T-helper 17 cell (primary cell): ENCODE data around the gene GPC5. TPM values are rescaled to one million over a fixed set of nuclear protein-coding genes. Genes with fewer than 3 reads are reported as not detected.

Experiments
- ATAC-seq: fragments of 150-1000 bp; cut with Tn5 transposase; 2 replicates; pipeline ENCODE4 v1.10.0; 2021; ENCODE audit warnings: mild to moderate bottlenecking, moderate library complexity
- DNase-seq, 3 donors: peaks; one replicate each; pipeline versions ENCODE4 v3.0.0 to v3.0.0-alpha.2; 2020 to 2021
- H3K9me3 ChIP-seq: one replicate; pipeline ENCODE4 v1.7.0; 2013; ENCODE audit warnings: low read length, mild to moderate bottlenecking; ENCODE audit not compliant: control insufficient read depth, poor library complexity, severe bottlenecking
- H3K27ac Mint-ChIP-seq: one replicate; pipeline ENCODE4 v1.8.0; 2022; ENCODE audit warnings: mild to moderate bottlenecking, moderate library complexity, mixed read lengths
- H3K27me3 Mint-ChIP-seq: one replicate; pipeline ENCODE4 v1.8.0; 2022; ENCODE audit warnings: mixed read lengths
- H3K36me3 Mint-ChIP-seq: one replicate; pipeline ENCODE4 v1.8.0; 2022; ENCODE audit warnings: low read depth, mixed read lengths
- H3K4me1 Mint-ChIP-seq: one replicate; pipeline ENCODE4 v1.8.0; 2022; ENCODE audit warnings: mild to moderate bottlenecking, mixed read lengths
- H3K4me3 Mint-ChIP-seq: one replicate; pipeline ENCODE4 v1.8.0; 2022; ENCODE audit warnings: mild to moderate bottlenecking, moderate library complexity, mixed read lengths
- total RNA-seq, 4 donors: library from RNA in 2 of 4; stranded (reverse) in 2 of 4; gene quantifications; one replicate each; pipeline ENCODE4 v1.2.3 and lab custom pipeline; 2022 to 2026

GPC5 gene
- total RNA-seq, 2 donors from 2014 or later: 1.1 TPM; not detected in 1

DNA sequence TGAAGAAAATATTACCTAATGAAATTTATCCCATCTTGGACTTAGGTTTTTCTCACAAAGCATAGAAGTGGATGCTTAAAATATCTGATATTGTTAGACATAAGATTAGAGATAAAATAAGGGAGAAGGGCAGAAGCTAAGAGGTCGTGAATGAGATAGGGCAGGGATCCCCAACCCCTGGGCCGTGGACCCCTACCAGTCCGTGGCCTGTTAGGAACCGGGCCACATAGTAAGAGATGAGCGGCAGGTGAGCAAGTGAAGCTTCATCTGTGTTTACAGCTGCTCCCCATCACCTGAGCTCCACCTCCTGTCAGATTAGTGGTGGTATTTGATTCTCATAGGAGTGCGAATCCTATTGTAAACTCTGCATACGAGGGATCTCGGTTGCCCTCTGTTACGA lies 202.9 kb downstream of the GPC5 start:
- Mint-ChIP-seq H3K4me3 (no peak overlapping the region), H3K27ac (no peak overlapping the region), H3K27me3 (no peaks in the 10 kb centered on the region), H3K36me3 (no peaks in the 10 kb centered on the region), H3K4me1 (no peaks in the 10 kb centered on the region)
- ATAC-seq (no peak), DNase-seq (no peak)
- no peaks in the 10 kb centered on the region for H3K9me3 ChIP-seq

GRCh38 chr13:91601807-91602206 lies 203.4 kb downstream of the GPC5 start:
- Mint-ChIP-seq H3K36me3 (no peaks in the 10 kb centered on the region), H3K4me1 (no peaks in the 10 kb centered on the region), H3K27ac (no peak overlapping the region), H3K27me3 (no peaks in the 10 kb centered on the region), H3K4me3 (no peak overlapping the region)
- no peak for ATAC-seq
- DNase-seq: no peak
- H3K9me3 ChIP-seq: no peaks in the 10 kb centered on the region

DNA sequence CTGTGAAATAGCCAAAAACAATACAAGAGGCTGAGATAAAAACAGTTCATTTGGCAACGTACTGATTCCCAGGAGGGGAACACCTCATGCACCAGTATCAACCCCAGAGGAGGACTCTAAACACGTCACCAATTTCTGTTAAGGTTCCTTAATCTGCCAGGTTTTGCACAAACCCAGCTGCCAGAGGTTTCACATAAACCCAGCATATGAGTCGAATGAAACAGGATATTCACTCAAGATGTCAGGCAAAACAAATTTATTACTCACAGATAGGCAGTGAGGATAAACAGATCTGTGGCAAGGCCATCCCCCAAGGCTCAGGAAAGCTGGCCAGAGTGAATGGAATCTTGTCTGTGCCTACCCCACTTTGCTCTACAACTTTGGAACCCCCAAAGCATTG lies 210.9 kb downstream of the GPC5 start:
- no peak overlapping the region for H3K27ac Mint-ChIP-seq
- no peaks in the 10 kb centered on the region for H3K36me3 Mint-ChIP-seq
- DNase-seq (no peak), ATAC-seq (no peak)
- no peaks in the 10 kb centered on the region for H3K9me3 ChIP-seq
- no peaks in the 10 kb centered on the region for H3K27me3 Mint-ChIP-seq
- no peaks in the 10 kb centered on the region for H3K4me1 Mint-ChIP-seq
- H3K4me3 Mint-ChIP-seq: no peak overlapping the region

DNA sequence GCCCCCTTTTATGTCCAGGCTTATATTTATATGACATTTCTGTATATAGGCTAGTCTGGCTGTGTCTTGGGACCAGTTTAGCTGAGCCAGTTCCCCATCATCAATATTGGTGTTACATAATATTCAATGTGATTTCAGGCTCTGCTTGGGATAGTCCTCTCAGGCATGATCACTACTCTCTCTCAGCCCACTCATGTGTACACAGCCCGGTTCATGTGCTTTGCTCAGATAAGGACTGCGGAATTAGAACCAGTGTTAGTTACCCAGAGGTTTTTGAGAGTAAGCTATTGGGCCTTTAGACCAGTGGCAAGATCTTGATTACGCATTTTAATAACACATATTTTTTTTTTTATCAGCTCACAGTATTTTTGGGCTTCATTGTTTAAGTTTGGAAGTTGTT lies 219.9 kb downstream of the GPC5 start:
- Mint-ChIP-seq H3K4me1 (no peaks in the 10 kb centered on the region), H3K36me3 (peaks cover 2% of the 10 kb centered on the region), H3K27me3 (peaks cover 6% of the 10 kb centered on the region), H3K27ac (no peak overlapping the region), H3K4me3 (no peak overlapping the region)
- no peaks in the 10 kb centered on the region for H3K9me3 ChIP-seq
- ATAC-seq: no peak
- DNase-seq: no peak

DNA sequence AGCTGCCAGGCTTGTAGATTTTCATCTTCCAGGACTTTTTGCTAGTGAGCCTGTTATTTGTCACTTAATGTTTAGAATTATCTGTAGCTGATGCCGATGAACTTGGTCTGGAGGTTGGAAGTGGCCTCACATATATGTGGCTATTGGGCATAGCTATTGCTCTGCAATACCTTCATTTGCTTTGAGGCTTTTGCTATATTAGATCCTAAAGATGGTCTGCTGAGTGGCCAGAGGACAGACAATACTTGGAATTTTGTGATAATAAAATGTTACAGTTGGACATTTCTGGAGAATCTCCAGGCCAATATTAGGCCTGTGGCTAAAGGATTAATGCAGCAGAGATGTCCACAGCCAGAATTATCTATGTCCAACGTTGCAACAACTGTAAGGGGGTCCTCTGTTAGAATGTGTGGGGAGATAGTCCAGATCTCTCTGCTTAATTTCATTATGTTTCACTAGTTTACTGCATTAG lies 222.3 kb downstream of the GPC5 start:
- Mint-ChIP-seq H3K4me3 (no peak overlapping the region), H3K4me1 (no peaks in the 10 kb centered on the region), H3K27me3 (peaks cover 6% of the 10 kb centered on the region), H3K36me3 (peaks cover 2% of the 10 kb centered on the region), H3K27ac (no peak overlapping the region)
- DNase-seq: no peak
- no peak for ATAC-seq
- H3K9me3 ChIP-seq: no peaks in the 10 kb centered on the region

DNA sequence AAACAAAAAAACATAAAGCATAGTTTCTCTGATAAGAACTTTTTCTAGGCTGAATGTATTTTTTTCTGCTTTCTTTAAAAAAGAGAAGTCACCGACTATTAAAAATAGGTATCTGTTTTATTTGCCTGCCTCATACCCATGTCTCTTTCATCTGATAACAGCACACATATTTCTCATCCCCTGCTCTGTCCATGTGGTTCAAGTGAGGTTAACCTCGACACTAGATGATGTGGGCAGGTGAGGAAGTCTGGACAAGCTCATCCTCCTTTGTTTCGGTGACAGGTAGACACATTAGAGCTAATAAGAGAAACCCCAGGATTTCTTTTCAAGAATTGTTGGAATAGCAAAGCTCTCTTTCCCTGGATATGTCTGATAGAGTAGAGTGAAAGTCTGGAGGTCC lies 222.7 kb downstream of the GPC5 start:
- H3K9me3 ChIP-seq: no peaks in the 10 kb centered on the region
- Mint-ChIP-seq H3K27me3 (peaks cover 6% of the 10 kb centered on the region), H3K36me3 (peaks cover 2% of the 10 kb centered on the region), H3K27ac (no peak overlapping the region), H3K4me1 (no peaks in the 10 kb centered on the region), H3K4me3 (no peak overlapping the region)
- ATAC-seq (no peak), DNase-seq (no peak)

GRCh38 chr13:91621963-91622362 lies 223.5 kb downstream of the GPC5 start:
- no peaks in the 10 kb centered on the region for H3K4me1 Mint-ChIP-seq
- no peaks in the 10 kb centered on the region for H3K9me3 ChIP-seq
- no peak overlapping the region for H3K27ac Mint-ChIP-seq
- H3K36me3 Mint-ChIP-seq: peaks cover 2% of the 10 kb centered on the region
- ATAC-seq: no peak
- no peak for DNase-seq
- no peak overlapping the region for H3K4me3 Mint-ChIP-seq
- peaks cover 4% of the 10 kb centered on the region for H3K27me3 Mint-ChIP-seq

- no peaks in the 10 kb centered on the region for H3K9me3 ChIP-seq
- H3K27ac Mint-ChIP-seq: no peak overlapping the region
- no peaks in the 10 kb centered on the region for H3K4me1 Mint-ChIP-seq
- DNase-seq (no peak), ATAC-seq (no peak)
- H3K4me3 Mint-ChIP-seq: no peak overlapping the region
- no peaks in the 10 kb centered on the region for H3K36me3 Mint-ChIP-seq
- no peaks in the 10 kb centered on the region for H3K27me3 Mint-ChIP-seq
Observed at GRCh38 chr13:91622778-91623550, 224.5 kb downstream of the GPC5 start.

GRCh38 chr13:91627952-91628739 lies 229.7 kb downstream of the GPC5 start:
- no peaks in the 10 kb centered on the region for H3K4me1 Mint-ChIP-seq
- H3K27ac Mint-ChIP-seq: no peak overlapping the region
- H3K4me3 Mint-ChIP-seq: no peak overlapping the region
- no peaks in the 10 kb centered on the region for H3K36me3 Mint-ChIP-seq
- ATAC-seq (no peak), DNase-seq (no peak)
- no peaks in the 10 kb centered on the region for H3K9me3 ChIP-seq
- no peaks in the 10 kb centered on the region for H3K27me3 Mint-ChIP-seq

GRCh38 chr13:91630946-91631345 lies 232.5 kb downstream of the GPC5 start:
- no peaks in the 10 kb centered on the region for H3K27me3 Mint-ChIP-seq
- DNase-seq (no peak), ATAC-seq (no peak)
- no peaks in the 10 kb centered on the region for H3K9me3 ChIP-seq
- H3K4me1 Mint-ChIP-seq: no peaks in the 10 kb centered on the region
- H3K27ac Mint-ChIP-seq: no peak overlapping the region
- H3K4me3 Mint-ChIP-seq: no peak overlapping the region
- H3K36me3 Mint-ChIP-seq: no peaks in the 10 kb centered on the region

- no peaks in the 10 kb centered on the region for H3K9me3 ChIP-seq
- Mint-ChIP-seq H3K36me3 (no peaks in the 10 kb centered on the region), H3K4me3 (no peak overlapping the region), H3K4me1 (no peaks in the 10 kb centered on the region), H3K27me3 (no peaks in the 10 kb centered on the region), H3K27ac (no peak overlapping the region)
- no peak for DNase-seq
- ATAC-seq: no peak
Observed at GRCh38 chr13:91632086-91632485, 233.7 kb downstream of the GPC5 start.

- Mint-ChIP-seq H3K4me3 (no peak overlapping the region), H3K27me3 (no peaks in the 10 kb centered on the region), H3K27ac (no peak overlapping the region), H3K36me3 (no peaks in the 10 kb centered on the region), H3K4me1 (no peaks in the 10 kb centered on the region)
- ATAC-seq: no peak
- DNase-seq: no peak
- no peaks in the 10 kb centered on the region for H3K9me3 ChIP-seq
Observed at GRCh38 chr13:91639330-91639729, 240.9 kb downstream of the GPC5 start.

DNA sequence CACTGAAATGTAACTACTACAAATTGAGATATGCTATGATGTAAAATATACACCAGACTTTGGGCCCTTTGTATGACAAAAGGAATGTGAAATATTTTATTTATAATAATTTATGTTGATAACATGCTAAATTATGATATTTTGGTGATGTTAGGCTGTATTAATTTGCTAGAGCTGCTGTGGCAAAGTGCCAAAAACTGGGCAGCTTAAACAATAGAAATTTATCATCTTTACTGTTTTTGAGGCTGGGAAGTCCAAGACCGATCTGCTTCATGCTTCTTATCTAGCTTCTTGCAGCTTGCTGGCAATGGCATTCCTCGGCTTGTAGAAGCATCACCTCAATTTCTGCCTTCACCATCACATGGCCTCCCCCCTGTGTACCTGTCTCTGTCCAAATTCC lies 245.0 kb downstream of the GPC5 start:
- ATAC-seq: no peak

GRCh38 chr13:91644806-91645205 lies 246.4 kb downstream of the GPC5 start:
- ATAC-seq (no peak), DNase-seq (no peak)
- Mint-ChIP-seq H3K4me1 (no peaks in the 10 kb centered on the region), H3K4me3 (no peak overlapping the region), H3K36me3 (no peaks in the 10 kb centered on the region), H3K27ac (no peak overlapping the region), H3K27me3 (no peaks in the 10 kb centered on the region)
- no peaks in the 10 kb centered on the region for H3K9me3 ChIP-seq

More for the DNA sequence above, 245.0 kb downstream of the GPC5 start:
- Mint-ChIP-seq H3K27me3 (no peaks in the 10 kb centered on the region), H3K4me3 (no peak overlapping the region), H3K4me1 (no peaks in the 10 kb centered on the region), H3K36me3 (no peaks in the 10 kb centered on the region), H3K27ac (no peak overlapping the region)
- no peak for DNase-seq
- no peaks in the 10 kb centered on the region for H3K9me3 ChIP-seq
